Activated CD8-positive, alpha-beta memory T cell treated with anti-CD3 and anti-CD28 coated beads for 48 hours (primary cell): ENCODE results near the gene ID4.
"Not testable (repeated sequence)": the region's sequence is repeated elsewhere in the genome, so short reads cannot be mapped to it uniquely, and the experiment has no call there.

Experiments used
- DNase-seq, 3 experiments: peaks; one replicate each; pipeline ENCODE4 v3.0.0-alpha.2; 2020; ENCODE audit warnings: low read depth in 2 of 3, low spot score in 2 of 3

ID4 gene

GRCh38 chr6:19831358-19831757, 5.8 kb upstream of the ID4 start:
- no peak for DNase-seq

DNA sequence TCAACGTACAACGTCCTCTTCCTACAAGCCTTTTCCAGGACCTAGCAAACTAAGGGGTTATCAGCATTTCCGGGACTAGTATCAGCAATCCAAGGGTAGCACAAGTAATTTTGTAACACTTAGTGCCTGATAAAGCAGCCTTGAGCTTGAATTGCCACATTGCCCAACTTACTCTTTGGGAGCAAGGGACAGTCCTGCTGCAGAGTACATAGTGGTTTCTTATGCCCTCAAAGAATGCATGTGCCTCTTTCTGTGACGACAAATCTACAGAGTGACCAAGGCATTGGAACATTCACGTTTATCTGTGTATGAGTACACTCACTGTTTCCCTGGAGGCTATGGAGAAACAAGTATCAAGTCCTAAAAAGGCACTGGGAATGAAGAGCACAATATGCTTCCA, 3.2 kb upstream of the ID4 start:
- no peak for DNase-seq

DNA sequence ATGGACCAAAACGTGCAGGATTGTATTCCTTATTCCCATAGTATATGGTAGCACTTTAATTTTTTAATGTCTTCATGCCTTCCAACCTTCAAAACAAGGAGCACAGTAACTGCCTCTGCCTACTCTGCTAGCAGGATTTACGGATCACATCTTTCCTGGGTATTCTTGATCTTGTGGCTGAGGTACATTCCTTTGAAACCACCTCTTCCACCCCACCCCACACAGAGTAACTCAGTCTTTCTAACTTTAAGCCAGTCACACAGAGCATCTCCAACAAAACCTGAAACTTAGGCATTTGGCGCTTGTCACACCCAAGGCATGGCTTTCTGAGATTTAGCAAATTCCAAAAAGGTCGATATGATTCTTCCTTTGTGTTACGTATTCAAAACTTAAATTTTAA, 2.3 kb upstream of the ID4 start:
- no peak for DNase-seq

- no peak for DNase-seq
Measured at GRCh38 chr6:19835605-19836004, 1.6 kb upstream of the ID4 start.

DNA sequence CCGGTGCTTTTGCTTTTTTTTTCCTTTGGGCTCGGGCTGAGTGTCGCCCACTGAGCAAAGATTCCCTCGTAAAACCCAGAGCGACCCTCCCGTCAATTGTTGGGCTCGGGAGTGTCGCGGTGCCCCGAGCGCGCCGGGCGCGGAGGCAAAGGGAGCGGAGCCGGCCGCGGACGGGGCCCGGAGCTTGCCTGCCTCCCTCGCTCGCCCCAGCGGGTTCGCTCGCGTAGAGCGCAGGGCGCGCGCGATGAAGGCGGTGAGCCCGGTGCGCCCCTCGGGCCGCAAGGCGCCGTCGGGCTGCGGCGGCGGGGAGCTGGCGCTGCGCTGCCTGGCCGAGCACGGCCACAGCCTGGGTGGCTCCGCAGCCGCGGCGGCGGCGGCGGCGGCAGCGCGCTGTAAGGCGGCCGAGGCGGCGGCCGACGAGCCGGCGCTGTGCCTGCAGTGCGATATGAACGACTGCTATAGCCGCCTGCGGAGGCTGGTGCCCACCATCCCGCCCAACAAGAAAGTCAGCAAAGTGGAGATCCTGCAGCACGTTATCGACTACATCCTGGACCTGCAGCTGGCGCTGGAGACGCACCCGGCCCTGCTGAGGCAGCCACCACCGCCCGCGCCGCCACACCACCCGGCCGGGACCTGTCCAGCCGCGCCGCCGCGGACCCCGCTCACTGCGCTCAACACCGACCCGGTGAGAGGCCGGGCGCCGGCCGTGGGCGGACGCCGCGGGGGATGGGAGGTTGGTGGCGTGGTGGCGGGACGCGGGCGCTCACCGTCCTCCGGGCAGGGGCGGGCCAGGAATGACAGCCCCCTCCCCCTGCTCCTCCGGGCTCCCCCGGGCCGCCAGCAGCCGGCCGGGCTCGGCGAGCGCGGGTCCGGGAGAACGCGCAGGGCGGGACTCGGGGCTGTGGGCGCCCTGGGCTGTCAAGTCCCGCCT, 606 bp downstream of the ID4 start:
- no peak for DNase-seq

GRCh38 chr6:19838442-19839236, 1.5 kb downstream of the ID4 start:
- no peak for DNase-seq

- no peak for DNase-seq
Measured at GRCh38 chr6:19839237-19839546, 2.0 kb downstream of the ID4 start.

DNA sequence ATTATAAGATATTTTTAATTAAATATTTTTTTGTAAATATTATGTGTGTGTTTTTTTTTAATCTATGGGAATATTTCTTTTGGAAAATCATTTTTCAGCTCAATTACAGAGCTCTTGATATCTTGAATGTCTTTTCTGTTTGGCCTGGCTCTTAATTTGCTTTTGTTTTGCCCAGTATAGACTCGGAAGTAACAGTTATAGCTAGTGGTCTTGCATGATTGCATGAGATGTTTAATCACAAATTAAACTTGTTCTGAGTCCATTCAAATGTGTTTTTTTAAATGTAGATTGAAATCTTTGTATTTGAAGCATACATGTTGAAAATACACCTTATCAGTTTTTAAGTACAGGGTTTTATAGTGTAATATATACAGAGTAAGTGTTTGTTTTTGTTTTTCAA, 2.6 kb downstream of the ID4 start:
- no peak for DNase-seq

- DNase-seq: no peak
Measured at GRCh38 chr6:19841181-19841580, 4.0 kb downstream of the ID4 start.

GRCh38 chr6:19842030-19842615, 5.0 kb downstream of the ID4 start:
- DNase-seq: no peak

DNA sequence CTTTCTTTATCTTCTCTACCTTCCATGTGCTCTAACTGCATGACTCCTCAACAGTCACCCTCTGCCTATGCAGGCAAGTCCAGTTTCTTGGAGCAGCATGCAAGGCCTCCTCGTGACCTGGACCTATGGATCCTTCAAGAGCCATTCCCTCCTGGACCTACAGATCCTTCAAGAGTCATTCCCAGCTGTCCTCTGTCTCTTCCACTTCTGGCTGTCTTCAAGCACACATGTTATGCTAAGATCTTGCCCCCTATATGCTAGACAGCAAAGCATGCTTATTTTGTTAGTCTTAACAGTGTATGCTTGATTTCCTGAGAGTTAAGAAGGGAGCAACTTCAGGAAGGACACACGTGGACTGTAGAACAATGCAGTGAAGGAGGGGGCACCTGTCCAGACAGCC, 7.5 kb downstream of the ID4 start:
- no peak for DNase-seq

DNA sequence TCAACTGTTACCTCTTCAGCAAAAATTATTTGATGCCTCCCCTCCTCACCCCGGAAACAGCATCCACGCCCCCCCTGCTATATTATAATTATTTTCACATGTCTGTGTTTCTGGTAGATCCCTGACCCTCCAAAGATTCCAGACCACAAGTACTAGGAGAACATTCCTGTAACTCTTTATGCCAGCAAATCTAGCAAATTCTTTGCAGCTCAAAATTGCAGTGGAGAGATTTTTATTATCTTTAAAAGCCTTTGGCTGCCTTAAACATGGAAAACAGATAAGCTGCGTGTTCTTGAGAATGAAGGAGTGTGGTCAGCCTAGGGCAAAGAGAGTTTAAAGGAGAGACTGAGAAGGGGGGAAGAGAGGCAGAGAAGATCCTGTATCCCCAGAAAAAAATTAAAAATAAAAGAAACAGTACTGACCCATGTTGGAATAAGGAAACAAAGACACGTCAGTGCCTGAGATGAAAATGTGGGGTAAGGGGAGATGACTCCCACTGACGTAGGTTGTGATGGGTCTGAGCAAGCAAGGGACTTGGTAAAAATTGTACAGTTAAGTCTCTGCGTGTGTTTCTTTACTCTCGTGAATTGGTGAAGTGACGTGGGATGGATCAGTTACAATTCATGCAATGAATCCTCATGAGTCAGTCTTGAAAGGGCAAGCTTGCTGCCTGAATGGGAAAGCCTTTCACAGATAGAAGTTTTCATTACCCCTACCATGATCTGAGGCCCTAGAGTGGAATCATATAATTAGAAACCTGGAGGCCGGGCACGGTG, 8.3 kb downstream of the ID4 start:
- no peak for DNase-seq

DNA sequence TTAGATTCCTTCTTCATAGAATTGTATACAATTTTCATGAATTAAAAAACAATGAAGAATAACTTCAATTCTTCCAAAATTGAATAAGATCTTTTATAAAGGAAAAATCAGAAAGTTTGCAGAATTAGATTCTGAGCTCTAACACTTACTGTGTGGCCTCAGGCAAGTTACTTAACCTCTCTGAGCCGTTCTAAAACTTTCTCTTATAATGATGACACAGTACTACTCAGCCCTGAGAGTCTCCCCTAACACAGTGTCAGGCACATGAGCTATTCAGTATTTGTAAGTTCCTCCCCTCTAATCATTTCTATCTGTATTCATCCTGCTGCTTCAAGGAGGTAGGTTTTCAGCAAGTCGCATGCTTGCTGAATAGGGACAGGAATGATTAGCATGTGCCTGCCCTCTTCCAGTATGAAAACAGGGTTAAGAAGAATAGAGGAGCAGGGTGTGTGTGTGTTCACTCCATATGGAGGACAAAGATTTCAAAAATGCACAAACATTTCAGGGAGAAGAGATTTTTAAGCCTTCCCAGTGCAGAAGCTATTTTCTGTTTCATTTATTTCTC, 11.4 kb downstream of the ID4 start:
- no peak for DNase-seq

GRCh38 chr6:19849196-19849595, 12.0 kb downstream of the ID4 start:
- no peak for DNase-seq

- DNase-seq: no peak
Measured at GRCh38 chr6:19849755-19850154, 12.6 kb downstream of the ID4 start.

DNA sequence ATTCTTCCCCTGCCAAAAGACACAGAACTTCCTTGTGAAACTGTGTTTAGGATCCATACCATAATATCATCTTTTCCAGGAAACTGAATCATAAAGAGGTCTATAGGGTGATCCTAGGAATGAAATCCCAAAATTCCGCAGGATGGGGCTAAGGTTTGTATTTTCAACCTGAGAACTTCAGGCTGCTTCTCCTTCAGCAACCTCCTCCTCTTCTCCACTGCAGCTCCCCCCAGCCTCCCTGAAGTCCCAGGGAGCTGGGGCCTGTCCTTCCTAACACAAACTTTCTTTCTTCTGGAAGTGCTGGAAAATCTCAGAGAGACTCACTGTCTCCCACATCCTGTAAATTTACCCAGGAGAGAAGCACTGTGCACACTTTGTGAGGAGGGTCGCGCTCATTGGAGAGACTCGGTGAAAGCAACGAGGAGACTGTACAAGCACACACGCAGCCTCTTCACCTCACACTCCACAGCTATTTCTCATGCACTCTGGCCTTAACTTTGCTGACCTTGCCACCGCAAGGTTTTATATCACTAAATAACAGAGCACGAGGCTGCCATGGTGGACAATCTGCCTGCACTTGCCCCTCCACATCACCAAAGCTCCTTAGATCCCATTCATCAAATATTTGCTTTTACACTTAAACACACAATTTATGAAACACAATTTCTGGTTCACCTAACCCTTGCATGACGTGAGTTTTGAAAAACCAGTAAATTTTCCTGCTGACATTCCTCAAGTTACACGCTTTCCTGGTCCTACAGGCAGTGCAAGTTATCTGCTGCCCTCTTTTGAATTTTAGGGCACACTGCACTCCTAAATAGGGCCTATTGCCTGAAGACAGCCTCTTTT, 14.3 kb downstream of the ID4 start:
- DNase-seq: no peak

DNA sequence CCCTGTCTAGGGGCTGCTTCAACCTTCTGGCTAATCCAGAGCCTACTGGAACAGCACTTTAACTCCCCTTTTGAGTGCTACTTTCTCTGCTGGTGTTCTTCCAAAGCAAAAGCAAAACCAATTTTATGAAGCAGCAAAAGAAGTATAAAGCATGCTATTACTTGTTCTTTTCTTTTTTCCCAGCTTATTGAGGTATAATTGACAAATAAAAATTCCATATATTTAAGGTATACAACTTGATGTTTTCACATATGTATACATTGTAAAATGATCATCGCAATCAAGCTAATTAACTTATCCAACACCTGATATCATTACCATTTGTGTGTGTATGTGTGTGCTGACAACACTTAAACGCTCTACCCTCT, 14.9 kb downstream of the ID4 start:
- DNase-seq: no peak

GRCh38 chr6:19852927-19853326, 15.8 kb downstream of the ID4 start:
- no peak for DNase-seq

DNA sequence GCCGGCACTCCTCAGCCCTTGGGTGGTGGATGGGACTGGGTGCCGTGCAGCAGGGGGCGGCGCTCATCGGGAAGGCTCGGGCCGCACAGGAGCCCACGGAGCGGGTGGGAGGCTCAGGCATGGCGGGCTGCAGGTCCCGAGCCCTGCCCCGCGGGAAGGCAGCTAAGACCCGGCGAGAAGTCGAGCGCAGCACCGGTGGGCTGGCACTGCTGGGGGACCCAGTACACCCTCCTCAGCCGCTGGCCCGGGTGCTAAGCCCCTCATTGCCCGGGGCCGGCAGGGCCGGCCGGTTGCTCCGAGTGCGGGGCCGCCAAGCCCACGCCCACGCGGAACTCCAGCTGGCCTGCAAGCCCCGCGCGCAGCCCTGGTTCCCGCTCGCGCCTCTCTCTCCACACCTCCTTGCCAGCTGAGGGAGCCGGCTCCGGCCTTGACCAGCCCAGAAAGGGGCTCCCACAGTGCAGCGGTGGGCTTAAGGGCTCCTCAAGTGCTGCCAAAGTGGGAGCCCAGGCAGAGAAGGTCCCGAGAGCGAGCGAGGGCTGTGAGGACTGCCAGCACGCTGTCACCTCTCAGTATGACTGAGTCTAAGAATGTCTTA, 17.3 kb downstream of the ID4 start:
- not testable (repeated sequence) for DNase-seq

- DNase-seq: no peak
Measured at GRCh38 chr6:19855536-19855935, 18.4 kb downstream of the ID4 start.
